Measurements from ENCODE around the gene MAP3K12. TPM values are rescaled to one million over a fixed set of nuclear protein-coding genes. Genes with fewer than 3 reads are reported as not detected.

MAP3K12 gene
- polyA plus RNA-seq, 1 donor (not counting 4 experiments of a cell fraction or from before 2014, with no cell fraction given): 13.4 TPM

DNA sequence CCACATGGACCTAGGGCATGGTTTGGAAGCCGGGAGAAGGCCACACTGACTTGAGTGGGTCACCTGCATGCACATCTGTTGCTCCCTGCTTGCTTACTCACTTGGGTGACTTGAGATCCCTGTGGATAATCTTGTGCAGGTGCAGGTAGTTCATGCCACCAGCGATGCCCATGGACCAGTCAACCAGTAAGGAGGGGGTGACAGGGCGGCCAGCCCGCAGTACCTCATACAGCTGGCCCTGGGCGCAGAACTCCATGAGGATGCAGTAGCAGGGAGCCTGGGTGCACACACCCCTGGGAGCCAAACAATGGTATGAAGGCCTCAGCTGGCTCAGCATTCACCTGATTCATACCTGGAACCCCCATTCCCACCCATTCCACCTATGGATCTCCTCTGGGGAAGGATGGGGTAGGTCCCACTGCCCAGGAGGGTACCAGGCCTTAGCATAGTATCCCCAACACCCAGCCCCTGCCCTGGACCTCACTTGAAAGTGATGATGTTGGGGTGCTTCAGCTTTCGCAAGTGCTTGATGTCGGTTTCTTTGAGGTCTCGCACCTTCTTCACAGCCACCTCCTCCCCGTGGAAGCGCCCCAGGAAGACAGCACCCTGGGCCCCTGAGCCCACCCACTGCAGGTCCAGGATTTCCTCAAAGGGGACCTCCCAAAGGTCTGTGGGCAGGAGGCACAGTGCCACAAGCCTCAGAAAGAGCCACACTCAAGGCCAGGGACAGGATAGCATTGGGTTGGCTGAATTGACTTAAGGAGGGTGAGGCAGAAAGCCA, 13.1 kb downstream of the MAP3K12 start:
- H3K4me3 ChIP-seq (ENCODE audit: control insufficient read depth in 2 of 3, extremely low read depth in 1 of 3, insufficient read depth in 2 of 3, low read depth in 1 of 3, low read length in 3 of 3): no peak overlapping the region
- H3K9me3 ChIP-seq (ENCODE audit: control insufficient read depth, low read depth, low read length): no peaks in the 10 kb centered on the region
- H3K9me1 ChIP-seq (ENCODE audit: control insufficient read depth, extremely low read depth, insufficient read depth, low read length): no peaks in the 10 kb centered on the region
- H3K27me3 ChIP-seq (ENCODE audit: control insufficient read depth, extremely low read depth, insufficient read depth, low read length): no peaks in the 10 kb centered on the region
- TF ChIP-seq, protein P1, sequence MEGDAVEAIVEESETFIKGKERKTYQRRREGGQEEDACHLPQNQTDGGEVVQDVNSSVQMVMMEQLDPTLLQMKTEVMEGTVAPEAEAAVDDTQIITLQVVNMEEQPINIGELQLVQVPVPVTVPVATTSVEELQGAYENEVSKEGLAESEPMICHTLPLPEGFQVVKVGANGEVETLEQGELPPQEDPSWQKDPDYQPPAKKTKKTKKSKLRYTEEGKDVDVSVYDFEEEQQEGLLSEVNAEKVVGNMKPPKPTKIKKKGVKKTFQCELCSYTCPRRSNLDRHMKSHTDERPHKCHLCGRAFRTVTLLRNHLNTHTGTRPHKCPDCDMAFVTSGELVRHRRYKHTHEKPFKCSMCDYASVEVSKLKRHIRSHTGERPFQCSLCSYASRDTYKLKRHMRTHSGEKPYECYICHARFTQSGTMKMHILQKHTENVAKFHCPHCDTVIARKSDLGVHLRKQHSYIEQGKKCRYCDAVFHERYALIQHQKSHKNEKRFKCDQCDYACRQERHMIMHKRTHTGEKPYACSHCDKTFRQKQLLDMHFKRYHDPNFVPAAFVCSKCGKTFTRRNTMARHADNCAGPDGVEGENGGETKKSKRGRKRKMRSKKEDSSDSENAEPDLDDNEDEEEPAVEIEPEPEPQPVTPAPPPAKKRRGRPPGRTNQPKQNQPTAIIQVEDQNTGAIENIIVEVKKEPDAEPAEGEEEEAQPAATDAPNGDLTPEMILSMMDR (optimal IDR thresholded peaks at IDR 0.05 in 1 of 3, IDR thresholded peaks at IDR 0.05 in 1 of 3, conservative IDR thresholded peaks at IDR 0.05 in 1 of 3; ENCODE audit: extremely low read depth in 1 of 3, insufficient read depth in 2 of 3, low read length in 3 of 3): no peak
- TF ChIP-seq EZH2 (IDR thresholded peaks at IDR 0.05; ENCODE audit: low read length): no peak
- no peak overlapping the region for H2AFZ ChIP-seq (ENCODE audit: control insufficient read depth, low read length)
- FAIRE-seq: no peak
- peaks cover 7% of the 10 kb centered on the region for H4K20me1 ChIP-seq (ENCODE audit: control insufficient read depth, extremely low read depth, insufficient read depth, low read length)
- peaks cover 17% of the 10 kb centered on the region for H3K4me1 ChIP-seq (ENCODE audit: control insufficient read depth, extremely low read depth, insufficient read depth, low read length)
- no peak for DNase-seq (ENCODE audit: low read depth, low spot score)
- H3K36me3 ChIP-seq (ENCODE audit: control insufficient read depth in 2 of 2, extremely low read depth in 1 of 2, insufficient read depth in 2 of 2, low read length in 2 of 2): peaks cover 12 to 25% of the 10 kb centered on the region in 2 experiments
- no peak overlapping the region for H3K27ac ChIP-seq (ENCODE audit: control insufficient read depth, insufficient read depth, low read length)
- H3K9ac ChIP-seq (ENCODE audit: control insufficient read depth, extremely low read depth, insufficient read depth, low read length): no peak overlapping the region
- dilution Hi-C loops (cut with MboI; ENCODE audit: extremely low pct_ligation_motif_present, low sequenced_read_pairs): no loop called here
- H3K79me2 ChIP-seq (ENCODE audit: control insufficient read depth, insufficient read depth, low read length): no peaks in the 10 kb centered on the region
- no peak overlapping the region for H3K4me2 ChIP-seq (ENCODE audit: control insufficient read depth, extremely low read depth, insufficient read depth, low read depth, low read length)

DNA sequence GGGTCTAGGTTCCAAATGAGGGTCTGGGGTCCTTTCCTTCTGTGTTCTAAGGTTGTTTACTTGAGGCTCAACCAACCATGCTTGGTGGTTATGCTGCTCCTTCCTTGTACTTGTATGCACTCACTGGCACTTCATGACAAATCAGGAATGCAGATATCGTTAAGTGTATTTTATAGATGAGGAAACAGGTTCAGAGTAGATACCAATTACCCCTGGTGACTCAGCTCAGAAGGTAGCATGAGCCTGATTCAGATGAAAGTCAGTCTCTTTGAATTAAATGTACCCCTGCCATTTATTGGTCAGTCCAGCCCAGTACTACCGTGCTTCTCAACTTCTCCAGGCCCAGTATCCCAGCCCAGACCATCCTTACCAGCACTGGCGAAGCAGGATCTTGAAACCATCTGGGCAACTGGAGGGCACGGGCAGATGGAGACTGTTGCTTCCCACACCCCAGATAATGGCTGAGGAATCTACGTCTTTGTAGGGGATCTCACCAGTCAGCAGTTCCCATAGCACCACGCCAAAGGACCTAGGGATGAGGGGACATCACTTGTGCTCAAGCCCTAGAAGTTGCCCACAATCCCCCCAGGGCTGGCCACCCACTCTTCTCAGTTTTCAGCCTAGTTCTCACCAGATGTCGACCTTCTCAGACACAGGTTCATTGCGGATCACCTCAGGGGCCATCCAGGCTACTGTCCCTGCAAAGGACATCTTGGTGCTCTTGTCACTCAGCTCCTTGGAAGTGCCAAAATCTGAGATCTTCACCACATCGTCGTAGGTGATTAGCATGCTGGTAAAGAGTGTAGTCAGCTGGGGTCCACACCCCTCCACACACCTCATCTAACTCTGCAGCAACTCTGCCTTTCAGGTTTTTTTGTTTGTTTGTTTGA, 14.3 kb downstream of the MAP3K12 start:
- H3K27ac ChIP-seq (ENCODE audit: control insufficient read depth, insufficient read depth, low read length): no peak overlapping the region
- no peaks in the 10 kb centered on the region for H3K9me3 ChIP-seq (ENCODE audit: control insufficient read depth, low read depth, low read length)
- no peaks in the 10 kb centered on the region for H3K79me2 ChIP-seq (ENCODE audit: control insufficient read depth, insufficient read depth, low read length)
- dilution Hi-C loops (cut with MboI; ENCODE audit: extremely low pct_ligation_motif_present, low sequenced_read_pairs): no loop called here
- no peak overlapping the region for H3K4me2 ChIP-seq (ENCODE audit: control insufficient read depth, extremely low read depth, insufficient read depth, low read depth, low read length)
- peaks cover 13 to 32% of the 10 kb centered on the region in 2 experiments for H3K36me3 ChIP-seq (ENCODE audit: control insufficient read depth in 2 of 2, extremely low read depth in 1 of 2, insufficient read depth in 2 of 2, low read length in 2 of 2)
- H4K20me1 ChIP-seq (ENCODE audit: control insufficient read depth, extremely low read depth, insufficient read depth, low read length): peaks cover 11% of the 10 kb centered on the region
- no peak for DNase-seq (ENCODE audit: low read depth, low spot score)
- FAIRE-seq: no peak
- peaks cover 23% of the 10 kb centered on the region for H3K4me1 ChIP-seq (ENCODE audit: control insufficient read depth, extremely low read depth, insufficient read depth, low read length)
- H3K9ac ChIP-seq (ENCODE audit: control insufficient read depth, extremely low read depth, insufficient read depth, low read length): no peak overlapping the region
- TF ChIP-seq EZH2 (IDR thresholded peaks at IDR 0.05; ENCODE audit: low read length): no peak
- TF ChIP-seq, protein P1 (optimal IDR thresholded peaks at IDR 0.05 in 1 of 3, IDR thresholded peaks at IDR 0.05 in 1 of 3, conservative IDR thresholded peaks at IDR 0.05 in 1 of 3; ENCODE audit: extremely low read depth in 1 of 3, insufficient read depth in 2 of 3, low read length in 3 of 3): no peak
- H3K9me1 ChIP-seq (ENCODE audit: control insufficient read depth, extremely low read depth, insufficient read depth, low read length): peaks cover 3% of the 10 kb centered on the region
- H3K4me3 ChIP-seq (ENCODE audit: control insufficient read depth in 2 of 3, extremely low read depth in 1 of 3, insufficient read depth in 2 of 3, low read depth in 1 of 3, low read length in 3 of 3): no peak overlapping the region
- no peak overlapping the region for H2AFZ ChIP-seq (ENCODE audit: control insufficient read depth, low read length)
- H3K27me3 ChIP-seq (ENCODE audit: control insufficient read depth, extremely low read depth, insufficient read depth, low read length): no peaks in the 10 kb centered on the region
